ENCODE results near the gene GADD45G. TPM values are rescaled to one million over a fixed set of nuclear protein-coding genes. Genes with fewer than 3 reads are reported as not detected.

Gene GADD45G
- total and polyA plus RNA-seq, 2 of the 8 experiments (the other 6 are each of a cell fraction or from before 2014, with no cell fraction given): 7.0 to 11.4 TPM

GRCh38 chr9:89629081-89629976 is 24.5 kb downstream of the GADD45G start:
- Histone ChIP-seq H2BK5ac (ENCODE audit: low read depth, low read length) (no peak overlapping the region), H2AFZ (ENCODE audit: low read length) (no peak overlapping the region), H2BK120ac (replicated peaks; ENCODE audit: low read depth, low read length) (no peak overlapping the region), H3K23me2 (ENCODE audit: low read depth, low read length) (no peaks in the 10 kb centered on the region), H2BK20ac (ENCODE audit: low read length) (no peak overlapping the region), H3K79me1 (ENCODE audit: low read depth, low read length) (no peaks in the 10 kb centered on the region), H2BK15ac (ENCODE audit: low read length) (no peak overlapping the region), H3K9me3 (ENCODE audit: insufficient read depth in 2 of 2, low read depth in 1 of 2, low read length in 1 of 2) (no peaks in the 10 kb centered on the region), H4K8ac (ENCODE audit: extremely low read depth, insufficient read depth, low read length) (no peak overlapping the region), H3K4me3 (ENCODE audit: extremely low read depth in 1 of 4, insufficient read depth in 2 of 4, low read depth in 3 of 4, low read length in 4 of 4) (no peak overlapping the region), H2BK12ac (ENCODE audit: low read depth, low read length) (no peak overlapping the region), H2AK5ac (ENCODE audit: low read depth, low read length) (no peak overlapping the region), H3K27ac (ENCODE audit: low read depth, low read length) (no peak overlapping the region), H4K91ac (replicated peaks; ENCODE audit: insufficient read length, low read length) (no peak overlapping the region), H3K23ac (ENCODE audit: insufficient read length) (no peak overlapping the region), H3K27me3 (replicated peaks in 1 of 4; ENCODE audit: control insufficient read depth in 3 of 4, extremely low read depth in 1 of 4, insufficient read depth in 3 of 4, low read length in 3 of 4) (peaks cover 0 to 2% (median 0%) of the 10 kb centered on the region in 4 experiments; a peak in 4 of 7 replicates), H3K9ac (replicated peaks in 1 of 4; ENCODE audit: extremely low read depth in 1 of 4, low read depth in 3 of 4, low read length in 3 of 4) (no peak overlapping the region), H3K4me2 (ENCODE audit: insufficient read depth in 1 of 2, low read depth in 2 of 2, low read length in 2 of 2) (no peak overlapping the region), H3K79me2 (ENCODE audit: control insufficient read depth in 1 of 2, insufficient read depth in 2 of 2, low read length in 2 of 2) (no peaks in the 10 kb centered on the region), H3K56ac (replicated peaks; ENCODE audit: insufficient read length, low read depth, low read length) (no peak overlapping the region), H3K36me3 (ENCODE audit: control insufficient read depth in 2 of 4, insufficient read depth in 4 of 4, low read length in 3 of 4) (no peaks in the 10 kb centered on the region), H4K20me1 (replicated peaks in 1 of 2; ENCODE audit: control insufficient read depth in 1 of 2, insufficient read depth in 2 of 2, low read length in 2 of 2) (no peaks in the 10 kb centered on the region), H3K4ac (replicated peaks; ENCODE audit: insufficient read length, low read depth, low read length) (no peak overlapping the region), H3K14ac (ENCODE audit: insufficient read length) (no peak overlapping the region), H3K18ac (ENCODE audit: extremely low read depth, low read length) (no peak overlapping the region), H4K5ac (ENCODE audit: insufficient read length, low read depth, low read length) (no peak overlapping the region), H3K4me1 (replicated peaks in 1 of 4; ENCODE audit: control insufficient read depth in 3 of 4, insufficient read depth in 4 of 4, low read length in 3 of 4) (peaks cover 0 to 3% (median 0%) of the 10 kb centered on the region in 4 experiments; a peak in 2 of 7 replicates)
- CTCF ChIA-PET (ENCODE audit: partially characterized antibody): interaction anchor here (0.6 to 2.4 kb wide), 6 partner anchors 10 to 483 kb away, joined by 3 to 9 read pairs (median 3); no protein-coding TSS in a partner anchor
- no peak for DNase-seq (ENCODE audit: low read depth in 1 of 2, low spot score in 2 of 2)
- no peak for FAIRE-seq
- 87% methylated on average over 12 of the region's 12 CpGs; no CpG with 5 or more reads in 1 of the 2 experiments for WGBS, 2 experiments (ENCODE audit: extremely low coverage in 1 of 2, insufficient coverage in 1 of 2, insufficient read length in 1 of 2, insufficient replicate concordance in 2 of 2, low coverage in 1 of 2, low lambda C conversion rate in 2 of 2, missing lambda C conversion rate in 1 of 2)
- POLR2A ChIA-PET (ENCODE audit: partially characterized antibody): interaction anchor here (1.0 to 1.6 kb wide), 4 partner anchors 17 to 25 kb away, joined by 3 to 4 read pairs (median 4); partner anchors contain the start of gene GADD45G
- TF ChIP-seq CHD1 (IDR thresholded peaks at IDR 0.05; ENCODE audit: low read depth, low read length) (no peak), KDM5A (IDR thresholded peaks at IDR 0.05; ENCODE audit: low read length) (no peak), BACH1 (IDR thresholded peaks at IDR 0.05; ENCODE audit: low read length) (no peak), RNF2 (IDR thresholded peaks at IDR 0.05; ENCODE audit: borderline replicate concordance, low read depth, low read length, missing control alignments, poor library complexity, severe bottlenecking) (no peak), GTF2F1 (IDR thresholded peaks at IDR 0.05; ENCODE audit: borderline replicate concordance, low read depth, low read length) (no peak), HDAC6 (IDR thresholded peaks at IDR 0.05; ENCODE audit: low read depth, low read length) (no peak), JUND (IDR thresholded peaks at IDR 0.05; ENCODE audit: low read length) (no peak), NANOG (IDR thresholded peaks at IDR 0.05; ENCODE audit: insufficient read depth, low read depth, low read length, poor library complexity, severe bottlenecking) (no peak), JUN (IDR thresholded peaks at IDR 0.05; ENCODE audit: low read depth, low read length) (no peak), SIRT6 (IDR thresholded peaks at IDR 0.05; ENCODE audit: low read length) (no peak), SP2 (IDR thresholded peaks at IDR 0.05; ENCODE audit: low read length) (no peak), CEBPB (IDR thresholded peaks at IDR 0.05; ENCODE audit: low read depth, low read length) (no peak), SP1 (IDR thresholded peaks at IDR 0.05; ENCODE audit: low read depth, low read length) (no peak)
